Activated CD8-positive, alpha-beta T cell treated with anti-CD3 and anti-CD28 coated beads for 36 hours (primary cell): Measurements from ENCODE around the gene DPEP2. TPM values are rescaled to one million over a fixed set of nuclear protein-coding genes. Genes with fewer than 3 reads are reported as not detected.

Experiments
- ATAC-seq: fragments of 200-7000 bp; cut with Tn5 transposase; one replicate; pipeline ENCODE4 v1.10.0; 2021; ENCODE audit warnings: mild to moderate bottlenecking, moderate library complexity
- CTCF ChIA-PET: fragments of 350-600 bp; sonication (Branson Sonifier 250); formaldehyde crosslinking; loops from one replicate; lab custom pipeline; 2021; ENCODE audit warnings: antibody characterized with exemption; lab: Charles Lee
- POLR2A ChIA-PET: fragments of 350-600 bp; sonication (Branson Sonifier 250); formaldehyde crosslinking; loops from one replicate; lab custom pipeline; 2021; ENCODE audit warnings: antibody characterized with exemption; lab: Charles Lee
- DNase-seq: peaks from one replicate; pipeline ENCODE4 v3.0.0-alpha.2; 2020
- H3K27ac Mint-ChIP-seq: one replicate; pipeline ENCODE4 v1.8.0; 2021; ENCODE audit warnings: mild to moderate bottlenecking, mixed read lengths
- H3K27me3 Mint-ChIP-seq: one replicate; pipeline ENCODE4 v1.8.0; 2021; ENCODE audit warnings: mixed read lengths
- H3K36me3 Mint-ChIP-seq: one replicate; pipeline ENCODE4 v1.8.0; 2021; ENCODE audit warnings: low read depth, mixed read lengths
- H3K4me1 Mint-ChIP-seq: one replicate; pipeline ENCODE4 v1.8.0; 2021; ENCODE audit warnings: low read depth, mixed read lengths
- H3K4me3 Mint-ChIP-seq: one replicate; pipeline ENCODE4 v1.8.0; 2021; ENCODE audit warnings: mild to moderate bottlenecking, moderate library complexity, mixed read lengths
- H3K9me3 Mint-ChIP-seq: one replicate; pipeline ENCODE4 v1.8.0; 2021; ENCODE audit warnings: mixed read lengths
- intact Hi-C: fragments of 100-400 bp; cut with micrococcal nuclease; formaldehyde crosslinking; loops from one replicate; pipeline ENCODE4 v1.10.0; 2022
- total RNA-seq, 2 experiments: library from RNA; stranded (reverse); gene quantifications; one replicate each; pipeline ENCODE4 v1.2.3, GENCODE V29; 2021
- TF ChIP-seq, protein P1 (sequence below): fragments of 200-600 bp; IDR thresholded peaks from one replicate; pipeline ENCODE4 v1.8.0; 2022; ENCODE audit warnings: antibody characterized with exemption, mild to moderate bottlenecking

The DPEP2 gene
- total RNA-seq, 2 experiments from 2014 or later, result 2.9 TPM

DNA sequence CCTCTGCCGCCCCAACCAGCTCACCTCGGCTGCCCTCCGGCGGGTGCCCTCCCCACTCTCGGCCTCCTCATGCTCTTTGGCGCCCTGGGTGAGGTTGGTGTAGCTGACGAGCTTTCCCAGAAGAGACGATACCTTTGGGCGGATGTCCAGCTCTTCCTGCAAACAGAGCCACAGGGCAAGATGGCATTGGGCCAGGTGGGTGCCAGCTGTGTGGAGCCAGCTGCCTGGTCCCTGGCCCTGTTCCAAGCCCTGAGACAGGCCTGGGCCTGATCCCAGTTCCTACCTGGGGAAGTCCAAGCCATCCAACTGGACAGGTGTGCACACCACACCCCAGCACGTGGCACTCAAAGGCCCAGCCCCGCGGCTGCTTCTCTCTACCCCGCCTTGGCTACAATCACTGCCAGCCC is 37.7 kb downstream of the DPEP2 start:
- H3K36me3 Mint-ChIP-seq, result peaks cover 31% of the 10 kb centered on the region
- ATAC-seq (no peak), DNase-seq (no peak)
- no peak overlapping the region for H3K4me3 Mint-ChIP-seq
- no peaks in the 10 kb centered on the region for H3K9me3 Mint-ChIP-seq
- intact Hi-C loops, result no loop called here
- ChIA-PET POLR2A (interaction anchor here (1.0 to 1.5 kb wide), 2 partner anchors 20 to 62 kb away, joined by 3 read pairs; partner anchors contain the start of genes DDX28 and DUS2), CTCF (interaction anchor here (1.4 kb wide), 1 partner anchor 22 kb away, joined by 3 read pairs; no protein-coding TSS in a partner anchor)
- H3K27ac Mint-ChIP-seq, result no peak overlapping the region
- TF ChIP-seq, protein P1, sequence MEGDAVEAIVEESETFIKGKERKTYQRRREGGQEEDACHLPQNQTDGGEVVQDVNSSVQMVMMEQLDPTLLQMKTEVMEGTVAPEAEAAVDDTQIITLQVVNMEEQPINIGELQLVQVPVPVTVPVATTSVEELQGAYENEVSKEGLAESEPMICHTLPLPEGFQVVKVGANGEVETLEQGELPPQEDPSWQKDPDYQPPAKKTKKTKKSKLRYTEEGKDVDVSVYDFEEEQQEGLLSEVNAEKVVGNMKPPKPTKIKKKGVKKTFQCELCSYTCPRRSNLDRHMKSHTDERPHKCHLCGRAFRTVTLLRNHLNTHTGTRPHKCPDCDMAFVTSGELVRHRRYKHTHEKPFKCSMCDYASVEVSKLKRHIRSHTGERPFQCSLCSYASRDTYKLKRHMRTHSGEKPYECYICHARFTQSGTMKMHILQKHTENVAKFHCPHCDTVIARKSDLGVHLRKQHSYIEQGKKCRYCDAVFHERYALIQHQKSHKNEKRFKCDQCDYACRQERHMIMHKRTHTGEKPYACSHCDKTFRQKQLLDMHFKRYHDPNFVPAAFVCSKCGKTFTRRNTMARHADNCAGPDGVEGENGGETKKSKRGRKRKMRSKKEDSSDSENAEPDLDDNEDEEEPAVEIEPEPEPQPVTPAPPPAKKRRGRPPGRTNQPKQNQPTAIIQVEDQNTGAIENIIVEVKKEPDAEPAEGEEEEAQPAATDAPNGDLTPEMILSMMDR, result no peak
- H3K4me1 Mint-ChIP-seq, result peaks cover 2% of the 10 kb centered on the region
- no peaks in the 10 kb centered on the region for H3K27me3 Mint-ChIP-seq

DNA sequence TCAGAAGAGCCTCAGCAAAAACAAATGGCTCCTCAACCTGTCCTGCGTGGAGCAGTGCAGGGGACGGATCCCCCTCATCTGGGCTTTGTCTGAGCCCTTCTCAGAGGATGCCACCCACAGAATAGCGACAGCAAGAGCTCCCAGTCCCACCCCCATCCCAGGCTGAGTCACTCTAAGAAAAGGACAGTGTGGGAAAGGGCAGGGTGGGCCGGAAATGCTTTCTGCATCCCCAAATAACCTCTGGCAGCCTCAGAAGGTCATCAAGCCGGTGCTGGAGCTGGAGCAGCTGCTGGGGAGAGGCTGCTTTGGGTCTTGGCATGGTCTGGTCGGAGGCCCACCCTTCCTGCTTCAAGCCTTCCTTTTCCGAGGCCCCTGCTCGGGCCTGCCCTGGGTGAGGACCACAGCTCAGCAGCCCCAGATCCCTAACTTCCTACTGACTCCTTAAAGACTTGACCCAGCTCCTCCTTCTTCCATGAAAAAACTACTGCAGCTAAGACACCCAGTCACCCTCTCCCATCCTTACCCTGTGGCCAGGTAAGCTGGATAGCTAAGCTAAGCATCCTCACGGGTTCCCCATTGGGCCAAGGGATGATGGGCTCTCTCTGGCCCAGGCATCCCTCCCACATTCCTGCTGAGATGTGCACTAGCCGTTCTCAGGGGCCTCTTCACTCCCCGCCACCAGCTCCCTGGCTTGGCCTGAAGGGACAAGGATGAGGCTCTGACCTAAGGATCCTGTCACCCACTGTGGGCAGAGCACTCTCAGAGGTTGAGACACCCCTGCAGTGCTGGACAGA is 39.6 kb downstream of the DPEP2 start:
- TF ChIP-seq, protein P1, result no peak
- Mint-ChIP-seq H3K4me1 (no peaks in the 10 kb centered on the region), H3K36me3 (peaks cover 37% of the 10 kb centered on the region), H3K4me3 (no peak overlapping the region), H3K9me3 (no peaks in the 10 kb centered on the region), H3K27ac (no peak overlapping the region), H3K27me3 (no peaks in the 10 kb centered on the region)
- ChIA-PET POLR2A (interaction anchor here (0.6 to 1.1 kb wide), 2 partner anchors 19 to 66 kb away, joined by 3 read pairs; no protein-coding TSS in a partner anchor), CTCF (interaction anchor here (0.7 to 2.3 kb wide), 2 partner anchors 18 to 81 kb away, joined by 3 to 15 read pairs; no protein-coding TSS in a partner anchor)
- ATAC-seq, result no peak
- intact Hi-C loops, result no loop called here
- DNase-seq, result no peak

DNA sequence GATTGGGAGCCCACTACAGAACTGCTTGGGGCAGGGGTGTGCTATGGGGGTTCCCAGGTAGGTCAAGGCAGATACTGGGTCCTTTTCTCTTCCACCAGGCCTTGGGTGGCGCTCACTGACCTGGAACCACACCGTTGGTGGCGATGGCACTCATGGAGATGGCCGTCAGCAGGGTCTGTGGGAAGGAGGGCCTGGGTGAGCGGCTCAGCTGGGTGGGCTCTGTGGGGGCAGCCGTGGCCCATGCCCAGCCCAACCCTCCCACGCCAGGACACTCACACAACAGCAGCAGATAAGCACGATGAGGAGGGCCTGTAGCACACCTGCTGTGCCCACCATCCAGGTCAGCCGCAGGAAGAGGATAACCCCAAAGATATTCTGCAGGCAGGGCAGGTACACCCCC is 41.7 kb downstream of the DPEP2 start:
- Mint-ChIP-seq H3K4me3 (no peak overlapping the region), H3K4me1 (no peaks in the 10 kb centered on the region), H3K9me3 (no peaks in the 10 kb centered on the region), H3K27me3 (no peaks in the 10 kb centered on the region), H3K27ac (no peak overlapping the region), H3K36me3 (peaks cover 32% of the 10 kb centered on the region)
- POLR2A ChIA-PET, result no interaction called here
- no peak for DNase-seq
- TF ChIP-seq, protein P1, result no peak
- CTCF ChIA-PET, result interaction anchor here (2.1 kb wide), 1 partner anchor 16 kb away, joined by 6 read pairs; no protein-coding TSS in a partner anchor
- ATAC-seq, result no peak
- intact Hi-C loops, result no loop called here

DNA sequence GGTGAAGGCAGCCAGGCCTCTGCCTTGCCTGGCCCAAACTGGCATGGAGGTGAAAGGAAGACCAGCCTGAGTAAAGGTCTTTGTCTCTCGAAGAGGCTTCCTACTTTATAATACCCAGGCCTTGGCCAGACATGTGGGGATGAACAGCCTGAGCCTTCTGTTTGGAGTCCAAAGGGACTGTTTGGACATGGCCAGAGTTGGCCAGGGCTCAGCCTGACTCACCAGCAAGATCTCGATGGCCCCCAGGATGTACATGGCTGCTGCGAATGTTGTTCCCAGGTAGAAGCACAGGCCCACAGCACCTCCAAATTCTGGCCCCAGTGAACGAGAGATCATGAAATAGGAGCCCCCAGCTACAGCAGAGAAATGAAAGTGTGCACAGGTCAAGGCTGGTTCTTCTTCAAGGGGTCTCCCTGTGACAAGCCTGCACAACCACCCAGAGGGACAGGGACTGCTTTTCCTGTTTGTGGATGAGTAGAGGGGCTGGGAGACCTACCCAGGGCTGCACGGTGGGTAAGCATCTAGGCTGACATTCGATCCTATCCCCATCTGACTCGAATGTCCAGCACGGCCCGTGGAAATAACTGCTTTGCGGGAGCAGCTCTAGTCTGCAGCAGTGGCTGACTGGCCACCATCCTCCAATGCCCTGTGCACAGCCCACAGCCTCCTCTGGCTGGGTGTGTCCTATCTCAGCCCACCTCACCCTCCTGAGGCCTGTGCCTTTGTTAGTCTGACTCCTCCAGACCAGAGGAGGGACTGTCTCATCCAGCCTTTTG is 44.7 kb downstream of the DPEP2 start:
- intact Hi-C loops, result no loop called here
- CTCF ChIA-PET, result no interaction called here
- DNase-seq, result no peak
- H3K27ac Mint-ChIP-seq, result no peak overlapping the region
- no peak overlapping the region for H3K4me3 Mint-ChIP-seq
- no peak for ATAC-seq
- H3K4me1 Mint-ChIP-seq, result no peaks in the 10 kb centered on the region
- H3K27me3 Mint-ChIP-seq, result no peaks in the 10 kb centered on the region
- H3K36me3 Mint-ChIP-seq, result peaks cover 26% of the 10 kb centered on the region
- no peaks in the 10 kb centered on the region for H3K9me3 Mint-ChIP-seq
- TF ChIP-seq, protein P1, result no peak
- POLR2A ChIA-PET, result interaction anchor here (1.0 kb wide), 1 partner anchor 19 kb away, joined by 6 read pairs; no protein-coding TSS in a partner anchor
